ENCODE data around the gene MTARC2.

MTARC2 gene

DNA sequence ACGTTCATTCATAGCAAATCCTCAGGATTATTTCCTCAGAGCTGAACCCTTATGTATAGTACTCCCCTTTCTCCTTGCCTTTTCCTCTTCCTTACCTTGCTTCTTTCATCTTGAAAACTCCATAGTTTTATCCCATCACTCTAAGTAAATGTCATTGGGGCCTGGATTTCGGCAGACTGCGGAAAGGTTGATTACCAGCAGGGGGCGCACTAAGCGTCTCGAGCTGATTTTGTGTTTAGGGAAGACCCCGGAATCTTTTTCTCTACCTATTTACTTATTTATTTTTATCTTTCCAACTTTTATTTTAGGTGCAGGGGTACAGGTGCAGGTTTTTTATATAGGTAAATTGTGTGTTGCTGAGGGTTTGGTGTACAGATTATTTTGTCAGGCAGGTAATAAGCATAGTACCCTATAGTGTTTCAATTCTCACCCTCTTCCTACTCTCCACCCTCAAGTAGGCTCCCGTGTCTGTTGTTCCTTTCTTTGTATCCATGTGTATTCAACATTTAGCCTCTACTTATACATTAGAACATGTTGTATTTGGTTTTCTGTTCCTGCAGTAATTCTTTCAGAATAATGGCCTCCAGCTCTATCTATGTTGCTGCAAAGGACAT, 27.2 kb downstream of the MTARC2 start:
- DNase-seq (ENCODE audit: low read depth), result peak; percentile 53
- no peak overlapping the region for H3K4me3 ChIP-seq (ENCODE audit: low read depth, low read length)
- TF ChIP-seq, protein P1, sequence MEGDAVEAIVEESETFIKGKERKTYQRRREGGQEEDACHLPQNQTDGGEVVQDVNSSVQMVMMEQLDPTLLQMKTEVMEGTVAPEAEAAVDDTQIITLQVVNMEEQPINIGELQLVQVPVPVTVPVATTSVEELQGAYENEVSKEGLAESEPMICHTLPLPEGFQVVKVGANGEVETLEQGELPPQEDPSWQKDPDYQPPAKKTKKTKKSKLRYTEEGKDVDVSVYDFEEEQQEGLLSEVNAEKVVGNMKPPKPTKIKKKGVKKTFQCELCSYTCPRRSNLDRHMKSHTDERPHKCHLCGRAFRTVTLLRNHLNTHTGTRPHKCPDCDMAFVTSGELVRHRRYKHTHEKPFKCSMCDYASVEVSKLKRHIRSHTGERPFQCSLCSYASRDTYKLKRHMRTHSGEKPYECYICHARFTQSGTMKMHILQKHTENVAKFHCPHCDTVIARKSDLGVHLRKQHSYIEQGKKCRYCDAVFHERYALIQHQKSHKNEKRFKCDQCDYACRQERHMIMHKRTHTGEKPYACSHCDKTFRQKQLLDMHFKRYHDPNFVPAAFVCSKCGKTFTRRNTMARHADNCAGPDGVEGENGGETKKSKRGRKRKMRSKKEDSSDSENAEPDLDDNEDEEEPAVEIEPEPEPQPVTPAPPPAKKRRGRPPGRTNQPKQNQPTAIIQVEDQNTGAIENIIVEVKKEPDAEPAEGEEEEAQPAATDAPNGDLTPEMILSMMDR (IDR thresholded peaks at IDR 0.05; ENCODE audit: insufficient read depth, low read depth, low read length, missing control alignments), result peak; percentile 70

DNA sequence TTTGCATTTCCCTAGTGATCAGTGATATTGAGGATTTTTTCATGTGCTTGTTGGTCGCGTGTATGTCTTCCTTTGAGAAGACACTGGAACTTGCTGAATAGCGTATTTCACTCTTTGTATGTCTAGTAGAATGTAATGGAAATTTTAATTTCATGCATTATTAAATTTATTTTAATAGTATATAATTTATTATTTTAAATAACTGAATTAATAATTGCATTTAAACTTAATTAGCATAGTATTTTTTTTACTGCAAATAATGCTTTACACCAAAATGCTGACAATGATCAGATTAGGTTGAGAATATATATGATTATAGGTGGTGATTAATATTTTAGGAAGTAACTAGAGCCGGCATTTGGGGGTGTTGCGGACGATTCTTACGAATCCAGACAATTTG, 28.1 kb downstream of the MTARC2 start:
- no peak overlapping the region for H3K4me3 ChIP-seq (ENCODE audit: low read depth, low read length)
- DNase-seq (ENCODE audit: low read depth), result no peak
- TF ChIP-seq, protein P1 (IDR thresholded peaks at IDR 0.05; ENCODE audit: insufficient read depth, low read depth, low read length, missing control alignments), result no peak

DNA sequence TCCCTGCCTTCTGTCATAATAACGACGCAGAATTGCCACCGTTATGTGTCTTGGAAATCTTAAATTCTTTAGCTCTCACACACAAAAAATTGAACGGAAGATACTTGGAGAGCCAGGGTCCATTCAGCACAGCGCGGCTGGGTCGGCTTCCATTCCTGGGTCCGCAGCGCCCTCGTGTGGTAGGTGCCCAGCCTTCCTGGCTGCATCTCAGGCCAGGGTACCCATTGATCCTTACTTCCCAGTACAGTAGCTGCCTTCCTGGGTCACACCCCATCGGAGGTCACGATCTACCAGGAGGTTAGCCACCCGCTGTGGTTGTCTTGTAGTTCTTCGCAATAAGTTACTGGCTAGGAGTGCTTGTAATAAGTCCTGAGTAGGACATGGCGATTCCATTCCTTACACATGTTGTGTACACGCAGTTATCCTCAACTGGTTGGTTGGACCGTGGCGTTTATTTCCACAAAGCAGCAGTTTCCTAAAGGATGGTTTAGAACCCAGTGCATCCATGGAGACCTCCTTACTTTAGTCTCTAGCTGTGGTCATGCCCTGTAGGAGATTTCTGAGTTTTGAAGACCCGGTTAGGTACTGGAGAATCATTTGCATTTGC, 28.7 kb downstream of the MTARC2 start:
- peak; percentile 78 for DNase-seq (ENCODE audit: low read depth)
- TF ChIP-seq, protein P1 (IDR thresholded peaks at IDR 0.05; ENCODE audit: insufficient read depth, low read depth, low read length, missing control alignments), result peak; percentile 94
- no peak overlapping the region for H3K4me3 ChIP-seq (ENCODE audit: low read depth, low read length)

DNA sequence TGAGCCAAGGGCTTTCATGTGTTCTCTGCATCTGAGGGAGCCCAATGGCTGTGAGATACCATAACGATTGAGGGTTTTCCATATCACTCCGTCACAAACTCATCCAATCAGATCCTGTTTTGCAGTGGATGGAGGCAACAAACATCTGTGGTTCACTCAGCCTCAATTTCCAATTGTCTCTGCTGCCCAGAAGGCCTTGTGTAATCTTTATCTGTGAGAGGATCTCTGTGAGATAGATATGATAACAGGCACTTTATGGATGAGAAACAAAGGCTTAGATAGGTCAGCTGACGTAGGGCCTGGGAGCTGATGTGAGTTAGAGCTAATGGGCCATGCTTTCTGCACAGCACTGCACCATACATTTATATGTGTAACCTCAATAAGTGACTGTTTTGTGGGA, 35.3 kb downstream of the MTARC2 start:
- no peak overlapping the region for H3K4me3 ChIP-seq (ENCODE audit: low read depth, low read length)
- no peak for DNase-seq (ENCODE audit: low read depth)

DNA sequence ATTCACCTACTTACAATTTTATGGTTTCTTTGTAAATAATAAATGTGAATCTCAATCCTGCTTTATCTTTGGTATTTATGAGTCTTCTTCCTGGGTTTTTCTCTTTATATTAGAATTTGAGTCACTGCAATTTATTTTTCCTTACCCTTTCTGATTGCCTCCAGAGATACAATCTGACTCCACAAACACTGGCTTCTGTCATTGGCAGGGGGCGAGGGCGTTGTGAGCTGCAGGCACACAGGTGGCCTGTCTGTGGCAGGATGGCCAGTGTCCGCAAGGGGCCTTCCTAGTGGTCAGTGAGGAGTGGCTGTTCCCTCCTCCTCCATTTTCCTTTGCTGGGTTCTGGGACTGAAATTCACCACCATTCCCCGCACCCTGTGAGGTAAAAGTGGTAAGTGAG, 36.6 kb downstream of the MTARC2 start:
- no peak for DNase-seq (ENCODE audit: low read depth)
- TF ChIP-seq, protein P1 (IDR thresholded peaks at IDR 0.05; ENCODE audit: insufficient read depth, low read depth, low read length, missing control alignments), result no peak
- H3K4me3 ChIP-seq (ENCODE audit: low read depth, low read length), result no peak overlapping the region

More for the DNA sequence above, 35.3 kb downstream of the MTARC2 start:
- TF ChIP-seq, protein P1 (IDR thresholded peaks at IDR 0.05; ENCODE audit: insufficient read depth, low read depth, low read length, missing control alignments), result no peak

DNA sequence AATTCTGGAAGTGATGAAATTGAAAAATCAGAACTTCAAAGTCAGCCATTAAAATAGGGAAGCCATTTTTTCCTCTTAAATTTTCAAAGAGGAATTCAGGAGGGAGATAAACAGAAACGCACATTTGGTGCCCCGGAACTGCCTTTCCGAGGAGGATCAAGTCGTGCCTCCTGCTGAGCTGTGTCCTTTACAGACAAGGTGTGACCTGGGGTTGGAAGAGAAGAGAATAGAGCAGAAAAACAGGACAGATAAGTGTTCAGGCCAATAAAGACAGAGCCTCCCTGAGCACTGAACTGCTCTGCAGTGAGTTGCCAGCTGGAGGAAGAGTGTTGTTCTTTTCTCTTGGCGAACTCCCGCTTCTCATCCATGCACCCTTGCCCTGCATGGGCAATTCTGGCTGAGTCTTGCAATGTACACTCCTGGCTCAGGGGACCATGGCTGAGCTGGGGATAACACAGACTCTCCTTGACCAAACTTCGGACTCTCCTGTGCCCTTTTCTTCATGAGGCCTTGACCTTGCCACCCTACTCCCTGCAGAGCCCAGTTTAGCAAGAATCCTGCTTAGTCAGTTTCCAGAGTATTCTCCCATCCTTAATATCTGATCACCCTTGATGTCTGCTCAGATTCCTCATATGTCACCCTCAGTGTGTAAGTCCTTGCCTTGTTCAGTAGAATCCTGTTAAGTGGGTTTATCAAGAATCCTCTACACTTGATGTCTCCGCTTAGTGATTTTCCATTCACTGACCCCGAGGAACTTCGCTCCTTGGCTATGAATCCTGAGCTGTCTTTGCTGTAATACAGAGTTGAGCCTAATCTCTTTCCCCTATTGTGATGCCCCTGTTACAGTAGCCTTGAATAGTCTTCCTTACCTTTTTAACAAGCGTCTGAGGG, 37.3 kb downstream of the MTARC2 start:
- no peak overlapping the region for H3K4me3 ChIP-seq (ENCODE audit: low read depth, low read length)
- DNase-seq (ENCODE audit: low read depth), result no peak
- TF ChIP-seq, protein P1 (IDR thresholded peaks at IDR 0.05; ENCODE audit: insufficient read depth, low read depth, low read length, missing control alignments), result no peak
